Smooth muscle cell (in vitro differentiated cells): Measurements from ENCODE around the gene SIM2. TPM values are rescaled to one million over a fixed set of nuclear protein-coding genes. Genes with fewer than 3 reads are reported as not detected.

Experiments used
- DNase-seq: peaks from one replicate; lab custom pipeline; 2025; ENCODE audit not compliant: unreplicated experiment; lab: John Stamatoyannopoulos, UW
- H2AFZ ChIP-seq: fragments of 200-600 bp; sonication (generic); 2 replicates; pipeline ENCODE4 v1.6.0; 2016; ENCODE audit warnings: antibody characterized with exemption, low read depth, mild to moderate bottlenecking
- H3F3A ChIP-seq: fragments of 200-600 bp; sonication (generic); 2 replicates; pipeline ENCODE4 v1.6.0; 2017; ENCODE audit warnings: antibody characterized with exemption, low read depth
- H3K27ac ChIP-seq: fragments of 200-600 bp; sonication (generic); 2 replicates; pipeline ENCODE4 v1.5.1; 2016; ENCODE audit warnings: low read depth, mild to moderate bottlenecking
- H3K27me3 ChIP-seq: fragments of 200-600 bp; sonication (generic); 2 replicates; pipeline ENCODE4 v1.6.1; 2016; ENCODE audit warnings: low read depth, mild to moderate bottlenecking
- H3K36me3 ChIP-seq: fragments of 200-600 bp; sonication (generic); 2 replicates; pipeline ENCODE4 v1.5.1; 2016; ENCODE audit warnings: low read depth
- H3K4me1 ChIP-seq: fragments of 200-600 bp; sonication (generic); 2 replicates; pipeline ENCODE4 v1.5.1; 2016; ENCODE audit warnings: low read depth
- H3K4me2 ChIP-seq: fragments of 200-600 bp; sonication (generic); 2 replicates; pipeline ENCODE4 v1.6.0; 2016; ENCODE audit warnings: mild to moderate bottlenecking
- H3K4me3 ChIP-seq: fragments of 200-600 bp; sonication (generic); 2 replicates; pipeline ENCODE4 v1.5.1; 2016; ENCODE audit warnings: mild to moderate bottlenecking
- H3K79me2 ChIP-seq: fragments of 200-600 bp; sonication (generic); 2 replicates; pipeline ENCODE4 v1.6.0; 2016; ENCODE audit warnings: low read depth, mild to moderate bottlenecking
- H3K9ac ChIP-seq: fragments of 200-600 bp; sonication (generic); 2 replicates; pipeline ENCODE4 v1.6.0; 2016; ENCODE audit warnings: low read depth
- H3K9me3 ChIP-seq: fragments of 200-600 bp; sonication (generic); replicated peaks from 2 replicates; pipeline ENCODE4 v1.5.1; 2016; ENCODE audit warnings: low read depth
- H4K20me1 ChIP-seq: fragments of 200-600 bp; sonication (generic); 2 replicates; pipeline ENCODE4 v1.6.0; 2016; ENCODE audit warnings: low read depth
- CTCF ChIP-seq: fragments of 200-600 bp; sonication (generic); IDR thresholded peaks from 2 replicates; pipeline ENCODE4 v1.5.1; 2017; ENCODE audit warnings: borderline replicate concordance, mild to moderate bottlenecking, antibody characterized with exemption; ENCODE audit not compliant: insufficient read depth, poor library complexity, severe bottlenecking
- WGBS: methylation state at CpG from one replicate; pipeline ENCODE4 v1.1.7; 2016; ENCODE audit warnings: low lambda C conversion rate; 5-methylcytosine and 5-hydroxymethylcytosine counted together
- polyA plus RNA-seq: library from polyadenylated mRNA; unstranded; fragments of >200 nt; fragmentation: Nextera tagmentation; extraction: Ambion mirVana; gene quantifications from 2 replicates; pipeline ENCODE4 v1.2.1, GENCODE V29; 2016
- total RNA-seq: library from RNA; depleted of rRNA; stranded (reverse); fragments of >200 nt; gene quantifications from 2 replicates; pipeline ENCODE4 v1.2.3, GENCODE V29; 2014

The SIM2 gene
- total and polyA plus RNA-seq, 2 experiments from 2014 or later = 0.25 TPM; not detected in 1

- no peaks in the 10 kb centered on the region for H3K9me3 ChIP-seq
- no peaks in the 10 kb centered on the region for H3F3A ChIP-seq
- H3K9ac ChIP-seq = no peak overlapping the region
- no peaks in the 10 kb centered on the region for H3K36me3 ChIP-seq
- WGBS = 4% methylated on average over 30 of the region's 30 CpGs
- H3K27me3 ChIP-seq = peaks cover 100% of the 10 kb centered on the region
- H3K4me3 ChIP-seq = peak overlapping the region; percentile 8
- H3K27ac ChIP-seq = no peak overlapping the region
- no peak overlapping the region for H2AFZ ChIP-seq
- no peak for TF ChIP-seq CTCF
- no peaks in the 10 kb centered on the region for H3K79me2 ChIP-seq
- peak overlapping the region; percentile 67 for H3K4me2 ChIP-seq
- H4K20me1 ChIP-seq = no peaks in the 10 kb centered on the region
- DNase-seq = no peak
- H3K4me1 ChIP-seq = peaks cover 44% of the 10 kb centered on the region
Observed at GRCh38 chr21:36700295-36700970, 1.5 kb downstream of the SIM2 start.

- Histone ChIP-seq H3K36me3 (no peaks in the 10 kb centered on the region), H3K4me3 (peak overlapping the region; percentile 8), H2AFZ (no peak overlapping the region), H3F3A (no peaks in the 10 kb centered on the region), H3K4me2 (peak overlapping the region; percentile 67), H3K4me1 (peaks cover 46% of the 10 kb centered on the region), H3K27me3 (peaks cover 100% of the 10 kb centered on the region), H3K27ac (no peak overlapping the region), H3K9ac (no peak overlapping the region), H3K79me2 (no peaks in the 10 kb centered on the region), H3K9me3 (no peaks in the 10 kb centered on the region), H4K20me1 (no peaks in the 10 kb centered on the region)
- no peak for TF ChIP-seq CTCF
- no peak for DNase-seq
- WGBS = 2% methylated on average over 60 of the region's 65 CpGs
Observed at GRCh38 chr21:36700971-36701755, 2.2 kb downstream of the SIM2 start.

- no peak overlapping the region for H3K9ac ChIP-seq
- TF ChIP-seq CTCF = no peak
- no peak overlapping the region for H3K27ac ChIP-seq
- peak overlapping the region; percentile 67 for H3K4me2 ChIP-seq
- DNase-seq = no peak
- H3K9me3 ChIP-seq = no peaks in the 10 kb centered on the region
- no peaks in the 10 kb centered on the region for H4K20me1 ChIP-seq
- no peaks in the 10 kb centered on the region for H3F3A ChIP-seq
- H3K4me1 ChIP-seq = peaks cover 49% of the 10 kb centered on the region
- H3K36me3 ChIP-seq = no peaks in the 10 kb centered on the region
- H3K27me3 ChIP-seq = peaks cover 100% of the 10 kb centered on the region
- H3K79me2 ChIP-seq = no peaks in the 10 kb centered on the region
- 7% methylated on average over 26 of the region's 26 CpGs for WGBS
- no peak overlapping the region for H2AFZ ChIP-seq
- peak overlapping the region; percentile 8 for H3K4me3 ChIP-seq
Observed at GRCh38 chr21:36701756-36702621, 3.1 kb downstream of the SIM2 start.
